Tibial nerve (tissue), 4 donors: ENCODE data around the gene TMC3.

ENCODE experiments used
- CTCF ChIP-seq, 5 experiments: fragments of 200-600 bp in 3 of 5; fragments of 450-650 bp in 2 of 5; sonication (generic) in 3 of 5; IDR thresholded peaks; one replicate each; pipeline ENCODE4 v1.5.1; 2016 to 2019; ENCODE audit warnings: antibody characterized with exemption in 5 of 5, mild to moderate bottlenecking in 3 of 5, moderate library complexity in 2 of 5
- EP300 ChIP-seq, 2 donors: sonication (generic); formaldehyde crosslinking; IDR thresholded peaks; one replicate each; pipeline ENCODE4 v1.6.1; 2017; ENCODE audit warnings: antibody characterized with exemption in 2 of 2, mild to moderate bottlenecking in 1 of 2

GRCh38 chr15:81304226-81304625 is 69.8 kb downstream of the TMC3 start:
- no peak for TF ChIP-seq CTCF (IDR thresholded peaks at IDR 0.05)
- TF ChIP-seq EP300 (IDR thresholded peaks at IDR 0.05): peak in 1 of 2 donors; percentile 72
